Stimulated activated CD8-positive, alpha-beta memory T cell treated with anti-CD3 and anti-CD28 coated beads, Interleukin-2, amount 100 ng/mL, for 48 hours (primary cell): ENCODE results near the gene ZNF488.

Experiments used
- DNase-seq, 2 donors: peaks; one replicate each; pipeline ENCODE4 v3.0.0-alpha.2; 2020; ENCODE audit warnings: low read depth in 2 of 2

The ZNF488 gene

DNA sequence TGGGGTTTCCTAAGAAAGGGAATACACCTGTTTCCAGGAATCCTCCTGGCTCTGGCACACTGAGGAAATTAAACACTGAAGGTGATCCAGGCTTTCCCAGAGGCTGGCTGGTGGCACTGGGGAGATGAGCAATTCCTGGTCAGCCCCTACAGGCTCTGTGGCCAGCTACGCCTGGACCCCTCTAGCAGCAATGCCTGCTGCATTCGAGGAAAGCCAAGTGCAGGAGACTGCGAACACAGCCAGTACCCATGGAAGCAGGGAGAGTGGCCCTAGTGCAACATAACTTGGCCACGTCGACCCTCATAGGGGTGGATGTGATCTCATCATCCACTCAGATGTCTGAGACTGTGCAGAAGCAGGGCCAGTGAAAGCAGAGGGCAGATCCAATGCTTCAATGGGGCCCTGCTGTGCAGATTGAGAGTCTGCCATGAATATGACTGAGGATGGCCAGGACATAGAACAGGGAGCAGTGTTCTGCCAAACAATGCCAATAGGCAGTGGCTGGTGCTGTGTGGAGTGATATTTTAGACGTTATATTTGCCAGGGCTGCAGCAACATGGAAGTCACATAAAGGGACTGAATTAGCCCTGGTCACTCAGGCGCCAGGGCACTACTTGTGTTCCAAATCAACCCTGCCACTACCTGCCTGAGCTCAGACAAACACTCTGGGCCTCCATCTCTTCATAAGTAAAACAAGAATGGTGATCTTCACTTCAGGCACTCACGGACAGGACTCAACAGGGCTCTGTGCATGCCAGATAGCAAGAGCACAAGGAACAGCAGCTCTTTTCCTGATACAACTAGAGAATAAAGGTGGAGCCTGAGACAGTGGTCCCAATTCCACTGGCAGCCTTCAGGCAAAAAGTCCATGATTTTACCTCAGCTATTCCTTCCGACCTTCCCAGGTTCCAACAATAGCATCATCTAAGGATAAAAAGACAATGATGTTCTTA lies 2.4 kb downstream of the ZNF488 start:
- DNase-seq: no peak

DNA sequence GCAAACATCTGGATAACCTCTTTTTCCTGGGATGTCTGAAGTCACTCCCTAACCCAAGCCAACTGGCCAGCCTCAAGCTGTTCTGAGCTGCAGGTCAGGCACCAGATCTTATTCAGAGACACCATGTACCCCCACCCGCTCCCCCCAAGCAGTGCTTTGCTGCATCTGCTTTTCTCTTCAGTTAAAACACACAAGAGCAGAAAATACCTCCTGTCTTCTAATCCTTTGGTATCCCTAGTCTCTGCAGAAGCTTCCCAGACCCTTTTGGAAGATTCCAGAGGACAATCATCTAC lies 3.0 kb downstream of the ZNF488 start:
- no peak for DNase-seq

- DNase-seq: no peak
Measured at GRCh38 chr10:47380341-47381102, 3.6 kb downstream of the ZNF488 start.

DNA sequence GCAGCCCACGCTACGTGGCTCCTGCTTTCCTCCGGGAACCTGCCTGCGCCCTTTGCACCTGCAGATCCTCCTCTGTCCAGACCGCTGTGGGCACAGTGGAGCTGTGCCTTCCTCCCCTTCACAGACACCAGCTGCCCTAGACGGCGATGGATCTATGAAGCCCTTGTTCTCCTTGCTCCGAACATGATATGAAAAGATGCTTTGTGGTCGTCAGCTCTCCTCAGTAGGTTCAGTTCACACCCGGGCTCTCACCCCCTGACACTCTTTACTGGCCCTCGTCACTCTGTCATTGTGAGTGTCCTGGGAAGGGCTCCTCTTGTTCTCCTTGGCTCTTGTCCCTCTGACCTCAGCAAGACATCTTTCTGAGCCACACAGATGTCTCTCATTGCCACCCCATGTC lies 4.2 kb downstream of the ZNF488 start:
- DNase-seq: no peak

GRCh38 chr10:47379445-47379785 lies 4.7 kb downstream of the ZNF488 start:
- no peak for DNase-seq

DNA sequence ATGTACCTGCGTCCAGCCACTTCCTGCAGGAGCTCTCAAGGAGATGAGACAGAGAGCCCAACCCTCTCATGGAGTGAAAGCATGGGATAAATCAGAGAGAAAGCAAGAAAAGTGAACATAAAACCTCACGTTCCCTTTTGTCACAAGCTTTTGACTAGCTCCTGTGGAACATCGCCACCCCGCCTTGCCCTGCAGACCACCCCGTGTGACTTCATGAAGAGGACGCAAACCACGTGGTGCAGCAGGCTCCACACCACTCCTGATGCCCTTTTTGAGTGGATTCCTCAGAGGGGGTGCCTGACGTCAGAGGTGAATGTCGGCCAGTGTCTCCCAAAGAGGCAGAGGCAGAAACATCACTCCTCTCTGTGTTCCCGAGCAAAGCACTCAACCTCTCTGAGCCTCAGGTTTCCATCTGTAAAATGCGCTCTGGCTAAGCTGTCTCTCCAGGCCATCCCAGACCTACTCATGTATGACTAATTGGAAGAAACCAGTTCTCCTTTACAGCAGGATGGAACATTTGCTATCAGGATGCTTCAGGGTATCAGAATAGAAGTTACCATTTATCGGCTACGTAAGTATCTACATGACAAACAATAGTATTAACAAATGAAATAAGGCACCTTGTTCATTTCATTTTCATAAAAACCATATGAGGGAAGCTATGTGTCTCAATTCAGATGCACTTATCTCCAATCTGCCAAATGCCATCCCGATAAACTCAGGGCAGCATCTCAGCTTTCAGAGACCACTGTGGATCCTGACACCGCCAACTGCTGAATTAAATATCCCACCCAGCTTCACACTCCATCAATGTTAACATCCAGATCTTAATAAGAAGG lies 5.3 kb downstream of the ZNF488 start:
- DNase-seq: no peak

DNA sequence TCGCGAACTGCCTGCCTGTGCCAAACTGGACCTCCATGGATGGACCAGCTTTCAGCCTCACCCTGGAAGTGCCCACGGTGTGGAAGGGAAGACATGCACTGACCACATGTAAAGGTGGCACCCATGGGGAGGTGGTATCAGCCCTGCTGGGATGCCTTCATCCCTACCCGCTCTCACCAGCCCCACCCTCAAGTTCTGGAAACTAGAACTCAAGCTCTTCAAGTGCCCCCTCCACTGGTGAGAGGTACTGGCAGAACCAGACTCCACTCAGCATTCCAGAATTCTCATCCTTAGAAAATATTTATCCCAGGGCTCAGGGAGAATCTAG lies 5.9 kb downstream of the ZNF488 start:
- no peak for DNase-seq

- no peak for DNase-seq
Measured at GRCh38 chr10:47376522-47377220, 7.4 kb downstream of the ZNF488 start.

DNA sequence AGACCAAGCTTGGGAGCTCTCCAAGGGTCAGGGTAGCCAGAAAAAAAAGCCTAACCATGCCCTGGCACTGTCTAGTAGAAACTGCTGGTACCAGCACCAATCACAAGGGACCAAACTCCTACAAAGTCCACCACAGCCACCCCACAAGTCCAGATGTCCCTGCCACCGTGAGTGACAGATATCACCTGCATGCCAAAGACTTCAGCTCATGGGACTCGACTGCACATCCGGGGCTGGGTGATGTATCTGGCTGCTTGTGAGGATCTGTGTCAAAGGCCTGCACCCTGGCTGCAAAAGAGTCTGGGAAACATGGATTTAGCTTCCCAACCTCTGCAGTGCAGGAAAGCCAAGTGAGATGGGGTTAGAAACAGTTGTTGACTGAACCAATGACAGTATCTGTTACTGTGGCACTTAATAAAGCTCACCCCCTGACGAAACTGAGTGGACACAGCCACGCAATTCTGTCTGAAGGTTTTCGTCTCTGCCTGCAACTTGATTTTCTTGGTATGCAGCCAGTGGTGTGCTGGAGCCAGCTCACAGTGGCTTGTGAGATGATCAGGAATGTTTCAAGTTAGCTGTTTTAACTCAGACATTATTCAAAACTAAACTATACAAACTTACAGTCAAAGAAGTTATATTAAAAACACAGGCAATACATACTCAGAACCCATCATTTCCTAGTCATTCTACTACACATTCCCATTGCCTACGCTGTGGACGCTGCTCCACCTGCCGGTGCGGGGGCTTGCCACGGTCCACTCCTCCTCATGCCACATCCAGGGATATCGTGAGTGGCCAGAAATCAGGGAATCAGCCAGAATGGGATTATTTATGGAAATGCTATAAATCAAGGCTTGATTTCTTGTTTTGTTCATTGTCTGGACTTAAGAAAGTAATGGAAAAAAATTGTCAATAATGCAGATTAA lies 9.2 kb downstream of the ZNF488 start:
- no peak for DNase-seq

DNA sequence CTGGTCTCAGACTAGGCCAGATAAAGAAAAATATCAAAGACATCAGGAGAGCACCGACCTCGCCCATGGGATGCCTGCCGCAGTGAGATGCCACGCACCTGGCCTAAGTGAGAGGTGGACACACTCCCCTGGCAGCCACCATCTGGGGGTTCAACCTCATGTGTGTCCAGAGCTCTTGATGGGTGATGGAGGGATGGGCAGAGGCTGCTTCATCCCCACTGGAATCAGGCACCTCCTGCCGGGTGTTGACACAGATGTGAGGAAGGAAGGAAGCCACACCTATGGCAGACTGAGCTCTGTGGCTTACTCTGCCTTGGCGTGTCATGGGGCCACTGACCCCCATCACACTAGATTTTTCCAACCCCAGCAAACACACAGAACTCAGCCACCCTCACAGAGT lies 11.4 kb downstream of the ZNF488 start:
- no peak for DNase-seq

DNA sequence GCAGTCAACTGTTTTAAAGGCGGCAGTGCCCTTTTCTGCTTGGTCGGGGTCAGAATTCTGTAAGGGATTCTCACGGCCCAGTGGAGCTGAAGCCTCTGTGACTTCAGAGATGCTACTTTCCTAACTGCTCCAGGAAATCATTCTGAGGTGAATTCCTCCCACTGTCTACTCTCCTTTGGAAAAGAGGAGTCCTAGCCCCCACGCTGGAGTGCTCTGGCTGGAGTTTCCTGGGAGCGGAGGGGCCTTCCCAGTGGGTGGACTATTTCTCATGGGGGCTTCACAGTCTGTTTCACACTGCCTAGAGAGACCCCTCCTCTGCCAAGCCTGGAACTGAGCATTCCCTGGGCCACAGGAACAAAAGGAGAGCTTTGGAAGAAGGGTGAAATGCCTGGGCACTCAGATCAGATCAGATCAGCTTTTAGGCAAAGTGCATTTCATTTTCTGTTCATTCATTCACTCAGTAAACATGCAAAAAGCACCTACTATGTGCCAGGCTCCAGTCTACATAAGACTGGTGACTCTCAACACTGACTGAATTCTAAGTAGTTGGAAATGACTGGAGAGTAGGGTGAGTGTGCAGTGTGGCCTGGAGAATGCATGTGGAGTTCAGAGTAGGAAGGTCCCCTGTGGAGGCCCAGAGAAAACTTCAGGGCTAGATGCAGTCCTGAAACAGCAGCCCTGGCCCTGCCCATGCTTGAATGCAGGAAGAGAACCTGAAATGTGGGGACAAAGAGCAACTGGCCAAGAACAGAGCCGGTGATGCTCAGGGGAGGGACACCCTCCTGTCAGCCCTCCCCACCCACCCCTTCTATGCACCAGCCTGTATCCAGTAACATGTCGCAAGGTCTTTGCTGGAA lies 12.2 kb downstream of the ZNF488 start:
- DNase-seq: no peak

GRCh38 chr10:47370878-47371277 lies 13.2 kb downstream of the ZNF488 start:
- no peak for DNase-seq

DNA sequence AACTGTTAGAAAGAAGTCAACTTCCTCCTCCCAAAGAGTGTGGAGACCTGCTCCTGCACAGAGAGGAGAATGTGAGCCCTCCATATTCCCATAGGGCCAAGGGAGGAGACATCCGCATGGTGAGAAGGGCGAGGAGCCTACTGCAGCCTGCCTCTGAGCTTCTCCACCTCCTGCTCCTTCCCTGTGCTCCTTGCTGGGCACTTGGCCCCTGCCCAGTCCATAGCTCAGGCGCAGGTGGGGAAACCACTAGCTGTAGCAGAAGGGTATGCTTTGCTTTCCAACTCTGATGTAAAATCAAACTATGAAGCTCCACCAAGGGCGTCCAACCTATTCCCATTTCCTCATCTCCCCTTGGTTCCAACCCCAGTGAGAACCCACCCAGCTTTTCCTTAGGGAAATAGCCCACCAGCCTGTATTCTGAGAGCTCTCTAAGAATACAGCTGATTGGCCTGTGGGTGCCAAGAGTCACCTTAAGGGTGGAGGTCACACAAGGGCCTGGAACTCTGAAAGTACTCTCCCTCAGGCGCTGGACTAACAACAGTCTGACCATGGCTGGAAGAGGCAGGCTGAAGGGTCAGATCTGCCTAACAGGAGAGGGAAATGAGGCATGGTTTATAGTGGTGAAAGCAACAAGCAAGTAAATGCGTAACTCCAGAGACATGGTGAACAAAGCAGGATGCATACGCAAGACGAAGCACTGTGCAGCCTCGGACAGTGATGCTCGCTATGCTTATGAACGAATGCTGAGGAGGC lies 13.9 kb downstream of the ZNF488 start:
- DNase-seq: no peak

- DNase-seq: no peak
Measured at GRCh38 chr10:47369251-47369894, 14.7 kb downstream of the ZNF488 start.

DNA sequence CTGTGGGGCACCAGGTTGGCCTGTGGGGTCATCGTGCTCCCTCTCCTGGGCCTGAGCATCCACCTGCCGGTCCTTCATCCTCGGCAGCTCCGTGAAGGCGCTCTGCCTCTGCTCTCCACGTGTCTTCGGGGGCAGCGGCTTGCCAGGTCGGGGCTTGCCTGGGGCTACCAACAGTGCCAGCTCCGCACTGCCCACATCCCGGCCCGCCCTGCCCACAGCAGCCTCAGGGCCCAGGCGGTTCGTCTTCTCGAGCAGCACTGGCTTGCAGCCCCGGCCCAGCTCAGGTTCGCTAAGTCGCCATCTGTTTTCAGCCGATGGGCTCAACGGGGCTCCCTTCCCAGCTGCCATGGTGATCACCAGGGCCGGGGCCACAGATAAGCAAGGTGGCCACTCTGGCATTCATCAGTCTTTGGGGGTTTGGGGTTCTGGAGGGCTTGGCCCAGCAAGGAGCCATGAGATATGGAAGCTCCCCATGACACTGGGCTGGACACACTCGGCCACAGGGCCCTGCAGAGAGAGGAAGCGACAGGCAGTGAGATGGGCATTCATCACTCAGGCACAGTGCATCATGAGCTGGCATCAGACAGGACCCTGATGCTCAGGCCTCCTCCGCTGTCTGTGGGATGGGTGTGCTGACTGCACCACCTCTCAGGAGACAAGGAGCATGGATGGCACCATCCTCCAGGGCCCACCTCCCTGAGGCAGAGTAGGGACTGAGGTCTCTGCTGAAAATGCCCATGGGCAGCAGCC lies 15.5 kb downstream of the ZNF488 start:
- no peak for DNase-seq

GRCh38 chr10:47367646-47368045 lies 16.4 kb downstream of the ZNF488 start:
- DNase-seq: no peak

GRCh38 chr10:47366731-47367460 lies 17.2 kb downstream of the ZNF488 start:
- no peak for DNase-seq
